HS-5 (cell line): ENCODE data around the gene PDZD7.

Experiments
- DNase-seq: peaks from one replicate; pipeline ENCODE4 v3.0.0-alpha.2; 2012; ENCODE audit warnings: low read depth

Gene PDZD7

DNA sequence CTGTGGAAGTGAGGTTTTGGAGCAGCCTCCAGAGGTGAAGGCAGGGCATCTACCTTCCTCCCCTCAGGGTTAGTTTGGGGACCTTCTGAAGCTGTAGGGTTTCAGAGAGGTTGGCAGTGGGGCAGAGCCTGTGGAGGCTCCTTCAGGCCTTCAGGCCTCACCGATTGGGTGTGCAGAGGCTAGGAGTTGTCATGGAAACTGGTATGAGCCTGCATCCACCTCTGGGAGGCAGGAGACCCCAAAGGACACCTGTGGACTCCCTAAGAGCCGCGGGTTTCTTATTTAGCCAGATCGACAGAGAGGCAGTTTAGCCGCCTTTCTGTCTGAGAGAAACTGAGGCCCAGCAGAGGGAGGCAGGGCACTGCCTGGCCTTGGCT, 29.3 kb downstream of the PDZD7 start:
- no peak for DNase-seq

DNA sequence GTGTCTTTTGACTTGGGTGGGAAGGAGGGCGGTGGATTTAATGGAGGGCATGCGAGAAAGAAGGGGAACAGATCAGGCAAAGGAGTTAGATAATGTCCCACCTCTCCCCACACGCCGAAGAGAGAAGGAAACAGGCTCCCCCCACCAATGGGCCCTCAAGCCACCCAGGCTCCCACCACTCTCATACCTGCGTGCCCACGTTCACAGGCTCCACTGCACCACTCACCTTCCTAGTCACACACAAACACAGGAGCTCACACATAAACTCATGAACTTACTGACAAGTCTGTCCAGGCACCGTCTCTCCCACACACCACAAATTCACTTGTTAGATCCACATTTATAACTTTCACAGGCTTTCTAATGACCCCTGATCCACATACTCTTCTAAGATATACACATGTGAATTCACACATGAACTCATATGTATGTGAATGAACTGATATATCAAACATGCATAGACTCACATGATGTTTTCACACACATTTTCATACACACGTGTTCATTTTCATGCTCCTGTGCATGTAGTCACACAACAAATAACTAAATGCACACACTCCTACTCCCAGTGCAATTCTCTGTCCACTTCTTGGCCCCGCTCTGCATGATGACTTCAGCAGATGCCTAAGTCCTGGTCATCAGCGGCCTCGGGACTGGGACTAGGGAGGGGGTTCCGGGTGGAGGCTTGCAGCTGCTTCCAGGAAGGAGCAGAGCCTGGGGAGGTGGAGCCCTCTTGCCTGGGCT, 29.8 kb downstream of the PDZD7 start:
- no peak for DNase-seq

DNA sequence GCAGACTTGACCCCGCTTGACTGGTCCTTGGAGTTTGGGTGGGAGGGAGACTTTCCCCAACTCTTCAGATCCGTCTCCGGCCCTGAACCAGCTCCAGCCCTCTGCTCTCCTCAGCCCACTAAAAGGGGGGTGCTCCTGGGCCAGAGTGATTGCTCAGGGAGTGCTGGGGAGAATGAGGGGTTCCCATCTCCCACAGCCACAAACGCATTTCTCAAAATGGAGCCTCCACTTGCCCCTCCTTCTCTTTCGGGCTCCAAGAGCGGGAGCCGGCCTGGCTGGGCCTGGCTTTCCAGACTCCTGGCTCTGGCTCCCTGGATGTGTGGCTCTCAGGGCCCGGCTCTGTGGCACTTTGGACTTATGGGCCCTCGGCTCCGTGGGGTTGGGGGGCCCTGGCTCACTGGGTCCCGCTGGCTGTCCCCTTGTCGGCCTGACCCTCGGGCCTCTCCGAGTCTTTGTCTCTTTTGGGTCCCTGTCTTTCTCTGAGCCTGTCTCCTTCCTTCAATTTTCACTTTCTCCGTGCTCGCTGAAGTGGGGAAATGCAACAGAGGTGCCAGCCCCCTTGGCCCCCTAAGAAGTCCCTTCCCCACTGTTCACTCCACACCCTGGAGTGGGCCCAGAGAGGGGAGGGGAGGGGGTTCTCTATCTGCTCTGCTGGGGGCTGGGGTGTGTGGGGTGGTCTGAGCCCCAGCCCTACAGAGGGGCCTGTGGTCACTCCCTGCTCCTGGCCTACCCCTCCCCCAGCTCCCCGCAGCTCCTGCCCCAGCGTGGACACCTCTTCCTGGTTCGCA, 30.6 kb downstream of the PDZD7 start:
- no peak for DNase-seq

DNA sequence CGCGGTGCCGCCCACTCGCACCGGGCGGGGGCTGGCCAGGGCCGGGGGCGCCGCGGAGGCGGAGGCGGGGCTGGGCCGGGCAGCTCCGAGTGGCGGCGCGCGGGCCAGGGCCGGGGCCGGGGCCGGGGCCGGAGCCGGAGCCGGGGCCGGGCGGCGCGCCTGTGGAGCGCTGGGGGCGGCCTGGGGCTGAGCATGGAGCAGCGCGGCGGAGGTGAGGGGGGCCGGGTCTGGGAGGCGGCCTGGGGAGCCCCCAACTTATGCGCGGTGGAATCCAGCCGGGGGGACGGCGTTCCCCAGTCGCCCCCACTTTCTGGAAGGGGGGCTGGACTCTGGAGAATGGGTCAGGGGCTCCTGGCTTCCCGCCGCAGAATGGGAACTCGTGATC, 31.2 kb downstream of the PDZD7 start, which contains the start of gene LZTS2:
TSS of gene LZTS2 (plus strand) at position 67 of the 385 bp plus-strand sequence. CDS start 2,731 bp downstream, outside the sequence.
- DNase-seq = no peak

DNA sequence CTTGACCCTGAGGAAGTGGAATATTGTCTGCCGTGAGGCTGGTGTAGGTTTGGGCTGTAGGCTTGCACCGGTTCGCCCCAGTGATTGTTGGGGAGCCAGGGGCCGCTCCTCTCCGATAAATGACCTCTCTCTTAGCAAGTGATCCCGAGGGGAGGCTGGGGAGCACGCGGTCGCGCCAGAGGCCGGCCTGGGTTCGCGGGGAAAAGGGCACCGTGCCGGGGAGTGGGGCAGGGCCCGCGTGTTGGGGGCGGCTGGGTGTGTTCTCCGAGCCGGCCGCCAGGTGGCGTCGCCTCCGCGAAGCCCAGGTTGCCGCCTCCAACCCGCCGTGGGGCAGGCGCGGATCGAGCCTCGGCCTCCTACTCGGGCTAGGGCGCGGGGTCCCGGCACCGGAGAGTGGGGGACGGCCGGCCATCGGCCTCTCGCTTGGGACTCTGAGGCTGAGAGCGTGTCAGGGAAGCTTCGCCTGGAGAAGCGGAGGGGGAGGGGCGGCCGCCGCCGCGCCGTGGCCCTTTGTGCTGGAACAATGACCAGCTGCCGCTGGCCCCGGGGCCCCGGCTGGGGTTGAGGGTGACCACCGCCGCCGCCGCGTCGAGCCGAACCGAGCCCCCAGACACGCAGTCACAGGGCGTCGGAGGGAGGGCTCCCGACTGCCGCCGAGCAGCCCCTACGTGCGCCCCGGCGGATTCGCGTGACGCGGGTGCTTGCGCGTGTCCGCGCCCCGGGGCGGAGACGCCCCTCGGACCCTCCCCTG, 31.8 kb downstream of the PDZD7 start:
- no peak for DNase-seq

DNA sequence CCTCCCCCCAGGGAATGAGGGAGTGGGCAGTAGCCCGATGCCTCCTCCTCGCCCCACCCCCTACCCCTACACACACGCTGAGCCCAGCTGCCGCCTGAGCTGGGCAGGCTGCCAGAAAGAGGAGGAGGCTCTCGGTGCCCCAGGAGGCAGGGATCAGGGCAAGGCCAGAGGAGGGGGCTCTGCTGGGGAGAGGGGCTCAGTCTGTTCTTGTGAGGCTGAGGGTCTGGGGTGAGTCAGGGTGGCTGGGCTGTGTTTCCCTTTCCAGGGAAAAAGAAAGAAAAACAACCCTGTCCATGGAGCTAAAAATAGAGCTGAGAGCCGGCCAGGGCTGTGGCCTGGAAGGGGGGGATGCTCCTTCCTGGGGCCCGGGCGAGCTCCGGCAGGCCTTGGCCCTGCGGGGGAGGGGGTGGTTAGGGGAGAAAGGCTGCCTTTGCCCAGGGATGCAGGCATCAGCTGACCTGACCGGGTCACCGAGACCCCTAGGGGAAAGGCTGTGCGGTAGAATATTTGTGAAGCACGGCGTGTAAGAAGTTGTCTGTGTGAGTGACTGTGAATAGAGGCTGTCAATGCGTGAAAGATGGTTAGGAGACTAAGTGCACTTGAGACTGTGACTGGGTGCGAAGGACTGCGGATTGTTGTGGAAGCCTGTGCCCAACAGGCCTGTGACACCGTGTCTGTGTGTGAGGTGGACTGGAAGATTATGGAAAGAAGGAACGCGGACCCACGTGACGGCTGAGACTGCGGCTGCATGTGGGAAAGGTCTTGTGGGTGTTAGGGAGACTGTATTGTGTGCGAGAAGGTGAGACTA, 32.5 kb downstream of the PDZD7 start:
- DNase-seq = no peak

DNA sequence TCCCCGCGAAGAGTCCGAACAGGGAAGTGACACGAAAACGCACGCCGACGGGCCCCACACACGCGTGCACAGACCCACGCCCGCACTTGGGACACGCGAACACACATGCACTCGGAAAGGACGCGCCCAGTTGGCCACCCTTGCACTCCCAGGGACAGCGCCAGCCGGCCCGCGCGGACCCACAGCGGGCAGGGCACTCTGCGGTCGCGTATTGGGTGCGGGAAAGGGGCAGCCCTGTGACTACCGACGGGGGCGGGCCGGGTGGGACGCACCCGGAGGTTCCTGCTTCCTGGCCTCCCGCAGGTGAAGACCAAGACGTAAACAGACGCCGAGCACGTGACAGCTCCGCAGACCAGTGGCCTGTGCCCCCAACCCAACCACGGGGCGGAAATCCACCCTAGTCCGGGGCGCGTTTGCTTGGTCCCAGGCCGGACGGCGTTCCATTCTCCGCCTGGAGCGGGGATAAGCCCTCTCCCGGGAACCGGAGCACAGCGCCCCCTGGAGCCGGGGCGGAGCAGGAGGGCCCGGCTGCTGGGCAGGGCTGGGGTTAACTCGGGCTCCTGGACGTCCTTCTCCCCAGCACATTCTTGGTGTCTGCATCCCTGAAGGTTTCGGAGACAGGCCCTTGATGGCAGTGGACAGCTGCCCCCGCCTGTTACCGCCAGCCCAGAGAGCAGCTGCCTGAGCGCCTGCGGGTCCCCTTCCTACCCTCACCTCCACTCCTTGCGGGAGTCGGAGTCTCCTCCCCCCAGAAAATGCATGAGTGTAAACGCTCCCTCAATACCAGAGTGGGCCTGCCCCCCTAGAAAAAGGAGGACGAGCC, 33.4 kb downstream of the PDZD7 start:
- no peak for DNase-seq

DNA sequence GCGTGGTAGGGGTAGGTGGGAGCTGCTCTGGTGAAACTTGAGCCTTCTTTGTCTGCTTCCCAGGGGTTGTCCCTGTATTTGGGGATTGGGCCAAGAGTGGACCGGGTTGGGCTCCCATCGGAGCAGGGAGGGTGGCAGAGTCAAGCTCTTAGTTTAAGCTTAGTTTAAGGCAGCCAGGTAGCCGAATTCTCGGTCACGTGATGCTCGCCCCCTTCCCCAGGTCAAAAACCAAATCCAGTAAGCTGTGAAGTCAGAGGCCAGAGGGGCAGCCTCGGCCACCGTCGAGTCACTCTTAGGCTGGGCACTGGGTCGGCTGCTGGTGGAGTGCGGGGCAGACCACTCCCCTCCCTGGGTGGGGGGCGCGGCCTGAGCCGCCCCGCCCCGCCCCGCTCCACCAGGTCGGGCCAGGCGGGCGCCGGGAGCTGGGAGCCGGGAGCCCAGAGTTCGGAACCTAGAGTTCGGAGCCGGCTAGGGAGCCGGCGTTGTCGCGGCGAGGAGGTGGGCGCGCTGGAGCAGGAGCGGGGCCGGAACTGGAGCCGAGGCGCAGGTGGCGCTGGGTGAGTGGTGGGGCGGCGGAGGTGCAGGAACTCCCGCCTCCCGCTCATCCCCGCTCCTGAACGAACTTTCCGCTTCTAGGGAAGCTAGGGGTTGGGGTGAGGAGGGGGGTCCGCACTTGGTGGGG, 34.1 kb downstream of the PDZD7 start:
- no peak for DNase-seq

DNA sequence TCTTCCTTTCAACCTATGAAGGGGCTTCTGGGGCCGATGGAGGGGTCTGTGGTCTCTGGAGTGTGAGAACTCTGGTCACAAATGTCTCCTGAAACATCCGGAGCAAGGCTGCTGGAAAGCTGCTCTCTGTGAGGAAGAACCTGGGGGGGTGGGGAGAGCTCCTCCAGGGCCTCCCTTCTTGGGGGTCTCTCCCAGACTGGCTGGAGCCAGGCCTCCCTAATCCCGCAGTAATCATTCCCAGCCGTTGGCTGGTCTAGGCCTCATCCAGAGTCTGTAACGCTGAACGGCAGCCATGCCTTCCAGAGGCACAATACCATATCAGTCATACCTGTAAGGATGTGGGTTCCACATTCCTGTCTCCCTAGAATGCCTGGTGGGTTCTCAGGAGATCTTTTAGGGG, 35.7 kb downstream of the PDZD7 start:
- DNase-seq = no peak

DNA sequence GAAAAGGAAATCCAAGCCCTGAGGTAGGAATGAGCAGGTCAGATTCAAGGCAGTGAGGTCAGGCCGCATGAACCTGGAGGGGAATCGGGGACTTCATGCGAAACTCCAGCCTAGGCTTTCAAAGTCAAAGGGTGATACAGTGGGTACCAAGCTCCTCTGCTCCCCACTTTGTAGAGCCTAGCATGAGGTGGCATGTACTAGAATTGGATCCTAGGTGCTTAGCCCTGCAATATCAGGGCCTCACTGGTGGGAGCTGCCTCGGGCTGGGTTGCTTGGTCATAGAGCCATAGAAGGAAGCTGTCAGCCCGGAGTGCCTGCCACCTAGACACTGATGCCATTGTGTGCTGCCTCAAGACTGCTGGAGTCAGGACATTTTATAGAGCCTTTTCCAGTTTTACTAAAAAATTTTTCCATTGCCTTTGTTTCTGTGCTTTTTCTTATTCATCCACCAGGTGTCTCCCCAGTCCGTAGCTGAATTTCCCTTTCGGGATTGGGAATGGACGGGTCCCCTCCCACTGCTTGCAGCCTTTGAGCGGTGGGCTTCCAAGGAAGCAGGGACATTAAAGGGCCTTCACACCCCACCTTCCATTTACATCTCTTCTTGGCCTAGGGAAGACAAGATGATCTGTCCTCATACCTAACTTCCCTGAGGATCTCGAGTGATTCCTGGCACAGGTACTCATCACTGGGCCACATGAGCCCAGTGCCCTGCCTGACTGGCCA, 36.8 kb downstream of the PDZD7 start:
- no peak for DNase-seq

DNA sequence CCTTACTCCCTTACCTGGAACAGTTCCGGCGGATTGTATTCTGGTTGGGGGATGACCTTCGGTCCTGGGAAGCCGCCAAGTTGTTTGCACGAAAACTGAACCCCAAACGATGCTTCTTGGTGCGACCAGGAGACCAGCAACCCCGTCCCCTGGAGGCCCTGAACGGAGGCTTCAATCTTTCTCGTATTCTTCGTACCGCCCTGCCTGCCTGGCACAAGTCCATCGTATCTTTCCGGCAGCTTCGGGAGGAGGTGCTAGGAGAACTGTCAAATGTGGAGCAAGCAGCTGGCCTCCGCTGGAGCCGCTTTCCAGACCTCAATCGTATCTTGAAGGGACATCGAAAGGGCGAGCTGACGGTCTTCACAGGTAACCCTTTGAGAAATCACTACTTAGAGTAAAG, 41.8 kb downstream of the PDZD7 start:
- DNase-seq = no peak

DNA sequence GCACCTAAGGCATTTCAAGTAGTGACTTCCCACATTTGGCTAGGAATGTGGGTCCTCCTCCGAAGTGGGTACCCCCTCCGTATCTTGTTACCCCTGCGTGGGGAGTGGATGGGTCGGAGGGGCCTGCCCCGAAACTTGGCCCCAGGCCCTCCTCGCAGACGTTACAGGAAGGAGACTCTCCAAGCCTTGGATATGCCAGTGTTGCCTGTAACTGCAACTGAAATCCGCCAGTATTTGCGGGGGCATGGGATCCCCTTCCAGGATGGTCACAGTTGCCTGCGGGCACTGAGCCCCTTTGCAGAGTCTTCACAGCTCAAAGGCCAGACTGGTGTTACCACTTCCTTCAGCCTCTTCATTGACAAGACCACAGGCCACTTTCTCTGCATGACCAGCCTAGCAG, 42.8 kb downstream of the PDZD7 start:
- DNase-seq = no peak

DNA sequence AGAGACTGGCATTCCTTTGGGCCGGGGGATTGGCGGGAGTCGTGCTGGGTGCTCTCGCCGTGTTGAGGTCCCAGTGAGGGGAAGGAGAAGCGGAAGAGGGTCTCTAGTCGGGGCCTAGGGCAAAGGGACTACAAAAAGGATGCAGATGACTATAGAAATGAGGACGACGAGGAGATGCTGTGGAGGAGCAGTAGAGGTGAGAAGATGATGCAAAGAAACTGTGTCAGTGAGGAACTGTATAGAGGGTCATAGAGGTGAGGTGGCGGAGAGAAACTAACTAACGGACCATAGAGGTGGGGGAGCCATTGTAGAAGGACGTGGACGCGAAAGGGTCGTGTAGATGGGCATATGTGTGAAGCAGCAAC, 43.3 kb downstream of the PDZD7 start:
- DNase-seq = no peak

DNA sequence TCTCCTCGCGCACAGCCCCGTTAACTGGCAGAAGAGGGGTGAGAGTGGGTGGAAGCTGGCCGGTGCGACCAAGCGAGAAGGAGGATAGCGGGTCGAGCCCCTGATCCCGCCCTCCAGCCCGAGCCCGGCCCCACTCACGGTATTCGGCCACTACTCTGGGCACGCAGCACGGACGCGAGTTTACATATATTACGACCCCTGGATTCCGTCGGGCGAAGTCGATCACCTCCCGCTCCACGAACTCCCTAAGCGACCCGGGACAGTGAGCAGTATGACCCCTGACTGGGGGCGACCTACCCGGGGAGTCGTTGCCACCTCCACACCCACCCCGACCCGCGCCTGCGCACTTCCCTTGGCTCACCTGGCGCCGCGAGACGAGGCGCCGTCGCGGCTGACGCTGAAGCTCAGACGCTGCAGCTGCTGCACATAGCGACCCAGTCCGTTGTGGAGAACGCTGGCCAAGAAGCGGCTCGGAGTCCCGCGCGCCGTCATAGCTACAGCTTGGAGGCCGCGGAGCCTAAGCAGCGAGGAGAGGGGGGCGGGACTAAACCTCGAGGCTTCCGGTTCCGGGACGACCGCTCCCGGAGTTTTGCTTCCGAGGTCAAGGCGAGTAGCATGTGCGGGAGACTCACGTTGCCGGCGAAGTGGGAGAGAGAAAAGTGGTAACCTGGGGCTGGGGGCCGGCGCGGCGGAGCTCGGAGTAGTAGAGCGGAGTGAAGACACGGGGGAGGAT, 43.8 kb downstream of the PDZD7 start, which contains the start of the genes MRPL43 and TWNK:
TSS of gene MRPL43 (minus strand) at position 546 of the 733 bp plus-strand sequence. CDS start at position 492, 54 bp downstream.
TSS of gene TWNK (plus strand) at position 592 of the 733 bp plus-strand sequence. CDS start 668 bp downstream, outside the sequence.
- no peak for DNase-seq

DNA sequence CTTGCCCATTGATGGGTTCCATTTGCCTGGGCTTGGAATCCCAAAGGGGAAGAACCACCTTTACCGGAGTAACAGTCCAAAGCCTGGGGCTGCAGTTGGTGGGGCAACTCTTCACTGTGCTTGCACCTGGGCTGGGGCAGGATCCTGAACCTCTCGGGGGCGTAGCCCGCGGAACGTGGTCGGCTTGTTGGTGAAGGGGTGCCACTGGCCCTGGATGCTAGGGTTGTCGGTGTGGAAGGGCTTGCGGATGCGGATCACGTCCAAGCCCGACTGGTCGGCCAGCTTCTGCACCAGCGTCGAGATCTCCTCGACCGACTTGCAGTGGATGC, 44.3 kb downstream of the PDZD7 start:
- DNase-seq = no peak

DNA sequence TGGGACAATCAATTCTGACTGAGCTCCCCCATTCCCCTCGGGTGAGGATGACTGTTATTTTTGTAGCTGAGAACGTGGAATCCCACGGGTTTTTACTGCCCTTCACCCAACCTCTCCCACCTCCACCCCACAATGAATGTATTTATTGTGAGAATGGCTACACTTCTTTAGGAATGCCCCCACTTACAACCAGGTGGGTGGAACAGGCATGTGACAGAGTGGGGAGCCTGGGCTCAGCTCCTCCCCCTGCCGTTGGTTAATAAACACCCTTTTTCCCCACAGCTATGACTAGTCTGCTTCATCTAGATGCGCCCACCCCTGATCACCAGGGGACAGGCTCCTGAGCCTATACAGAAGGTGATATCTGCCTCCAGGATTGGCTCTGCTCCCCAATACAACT, 45.6 kb downstream of the PDZD7 start:
- no peak for DNase-seq

DNA sequence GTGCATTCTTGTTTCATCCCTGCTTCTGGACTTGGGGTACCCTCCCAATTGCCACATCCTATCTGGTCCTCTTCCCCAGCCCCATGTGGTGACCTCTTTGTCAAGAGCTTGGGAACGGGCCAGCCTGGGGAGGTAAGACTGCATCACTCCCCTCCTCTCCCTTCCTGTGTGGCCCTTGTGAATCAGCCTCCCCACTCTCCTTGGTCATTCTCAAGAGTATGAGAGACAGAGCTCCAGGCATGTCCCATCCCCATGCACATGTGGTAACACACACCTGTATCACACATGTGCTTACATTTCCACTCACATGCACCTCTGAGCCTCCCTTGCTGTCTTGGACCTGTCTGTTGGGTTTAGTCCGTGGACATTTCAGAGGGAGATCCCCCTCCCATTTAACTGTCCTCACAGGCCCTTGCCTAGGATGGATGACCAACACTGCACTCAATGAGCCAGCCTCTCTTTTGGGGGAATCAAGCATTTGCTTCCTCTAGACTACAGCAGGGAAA, 46.2 kb downstream of the PDZD7 start:
- DNase-seq = no peak

DNA sequence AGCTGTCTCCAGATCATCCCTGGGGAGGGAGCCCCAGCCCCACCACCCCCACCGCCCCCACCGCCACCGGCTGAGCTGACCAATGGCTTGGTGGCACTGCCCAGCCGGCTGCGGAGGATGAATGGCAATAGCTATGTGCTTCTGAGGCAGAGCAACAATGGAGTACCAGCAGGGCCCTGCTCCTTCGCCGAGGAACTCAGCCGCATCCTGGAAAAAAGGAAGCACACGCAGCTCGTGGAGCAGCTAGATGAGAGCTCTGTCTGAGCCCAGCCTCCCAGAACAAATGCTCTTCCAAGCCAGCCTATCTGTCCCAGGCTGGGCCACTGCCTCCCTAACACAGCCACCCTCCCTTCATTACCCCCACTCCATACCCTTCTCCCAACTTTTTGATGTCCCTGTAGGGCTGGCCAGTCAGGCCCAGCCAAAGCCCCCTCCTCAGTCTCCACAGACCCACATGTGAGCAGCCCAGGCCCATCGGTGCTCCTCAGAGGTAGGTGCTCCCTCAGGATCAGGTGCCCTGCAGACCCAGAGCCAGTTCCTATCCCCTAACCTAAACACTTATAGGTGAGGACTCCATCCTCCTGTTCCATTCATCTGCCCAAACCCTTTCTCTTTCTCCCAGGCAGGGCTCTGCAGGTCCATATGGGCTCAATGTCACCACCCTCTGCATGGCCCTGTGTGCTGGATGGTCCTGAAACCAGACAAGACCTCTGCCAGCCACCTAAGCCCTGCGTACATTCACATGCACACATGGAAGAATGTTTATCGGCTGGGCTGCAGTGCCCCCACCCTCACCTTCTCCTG, 46.9 kb downstream of the PDZD7 start:
- DNase-seq = no peak
